OCI-LY3 (cell line): ENCODE results near the gene ZFAND3.

ENCODE experiments used
- H2AFZ ChIP-seq: fragments of 200-600, 300-600 bp; shearing (Covaris generic); 2 replicates; pipeline ENCODE4 v1.6.0; 2014; ENCODE audit warnings: antibody characterized with exemption, low read depth, low read length
- H3K27ac ChIP-seq: fragments of 200-600, 300-600 bp; sonication (generic); 2 replicates; pipeline ENCODE4 v1.5.1; 2014; ENCODE audit warnings: mild to moderate bottlenecking, low read length, moderate library complexity, mixed read lengths
- H3K27me3 ChIP-seq: fragments of 200-600, 300-600 bp; sonication (generic); 2 replicates; pipeline ENCODE4 v1.6.1; 2014; ENCODE audit warnings: low read depth, low read length, mixed read lengths
- H3K36me3 ChIP-seq: fragments of 200-600, 300-600 bp; sonication (generic); replicated peaks from 2 replicates; pipeline ENCODE3; 2014; ENCODE audit warnings: low read depth, low read length, mixed read lengths
- H3K4me1 ChIP-seq: fragments of 300-600, 200-600 bp; sonication (generic); 2 replicates; pipeline ENCODE4 v1.6.1; 2014; ENCODE audit warnings: low read length, mixed read lengths
- H3K4me2 ChIP-seq: fragments of 200-600, 300-600 bp; sonication (generic); 2 replicates; pipeline ENCODE4 v1.6.1; 2014; ENCODE audit warnings: low read length, mixed read lengths
- H3K4me3 ChIP-seq: fragments of 300-600, 200-600 bp; sonication (generic); 2 replicates; pipeline ENCODE4 v1.5.1; 2014; ENCODE audit warnings: antibody characterized with exemption, mild to moderate bottlenecking, low read length, moderate library complexity
- H3K79me2 ChIP-seq: fragments of 300-600, 200-600 bp; shearing (Covaris generic); 2 replicates; pipeline ENCODE4 v1.6.1; 2014; ENCODE audit warnings: mild to moderate bottlenecking, low read length, mixed read lengths
- H3K9ac ChIP-seq: fragments of 300-600, 200-600 bp; shearing (Covaris generic); 2 replicates; pipeline ENCODE4 v1.6.0; 2014; ENCODE audit warnings: mild to moderate bottlenecking, low read length, moderate library complexity
- H3K9me3 ChIP-seq: fragments of 200-600, 300-600 bp; shearing (Covaris generic); 2 replicates; pipeline ENCODE4 v1.6.1; 2014; ENCODE audit warnings: low read length, mixed read lengths; ENCODE audit not compliant: insufficient read depth
- H4K20me1 ChIP-seq: fragments of 200-600, 300-600 bp; sonication (generic); 2 replicates; pipeline ENCODE4 v1.6.1; 2016; ENCODE audit warnings: low read length, mixed read lengths; ENCODE audit not compliant: insufficient read depth
- CTCF ChIP-seq: fragments of 200-600, 300-600 bp; sonication (generic); IDR thresholded peaks from 2 replicates; pipeline ENCODE4 v1.5.1; 2014; ENCODE audit warnings: antibody characterized with exemption, low read length, low read depth
- EZH2phosphoT487 ChIP-seq: fragments of 200-600 bp; shearing (Covaris generic); IDR thresholded peaks from 2 replicates; pipeline ENCODE4 v1.6.1; 2018; ENCODE audit warnings: antibody characterized with exemption, mixed run types, low read depth

The ZFAND3 gene

GRCh38 chr6:38136547-38136946 lies 317.0 kb downstream of the ZFAND3 start:
- H2AFZ ChIP-seq = no peak overlapping the region
- no peak for TF ChIP-seq CTCF
- no peak for TF ChIP-seq EZH2phosphoT487
- H3K27ac ChIP-seq = no peak overlapping the region
- peaks cover 5% of the 10 kb centered on the region for H3K36me3 ChIP-seq
- peaks cover 25% of the 10 kb centered on the region for H3K4me1 ChIP-seq
- peaks cover 7% of the 10 kb centered on the region; the same call in 1 of the 2 replicates for H4K20me1 ChIP-seq
- no peaks in the 10 kb centered on the region for H3K27me3 ChIP-seq
- no peaks in the 10 kb centered on the region for H3K9me3 ChIP-seq
- H3K4me2 ChIP-seq = no peak overlapping the region
- H3K4me3 ChIP-seq = no peak overlapping the region
- peaks cover 8% of the 10 kb centered on the region; the same call in 1 of the 2 replicates for H3K79me2 ChIP-seq
- no peak overlapping the region for H3K9ac ChIP-seq

DNA sequence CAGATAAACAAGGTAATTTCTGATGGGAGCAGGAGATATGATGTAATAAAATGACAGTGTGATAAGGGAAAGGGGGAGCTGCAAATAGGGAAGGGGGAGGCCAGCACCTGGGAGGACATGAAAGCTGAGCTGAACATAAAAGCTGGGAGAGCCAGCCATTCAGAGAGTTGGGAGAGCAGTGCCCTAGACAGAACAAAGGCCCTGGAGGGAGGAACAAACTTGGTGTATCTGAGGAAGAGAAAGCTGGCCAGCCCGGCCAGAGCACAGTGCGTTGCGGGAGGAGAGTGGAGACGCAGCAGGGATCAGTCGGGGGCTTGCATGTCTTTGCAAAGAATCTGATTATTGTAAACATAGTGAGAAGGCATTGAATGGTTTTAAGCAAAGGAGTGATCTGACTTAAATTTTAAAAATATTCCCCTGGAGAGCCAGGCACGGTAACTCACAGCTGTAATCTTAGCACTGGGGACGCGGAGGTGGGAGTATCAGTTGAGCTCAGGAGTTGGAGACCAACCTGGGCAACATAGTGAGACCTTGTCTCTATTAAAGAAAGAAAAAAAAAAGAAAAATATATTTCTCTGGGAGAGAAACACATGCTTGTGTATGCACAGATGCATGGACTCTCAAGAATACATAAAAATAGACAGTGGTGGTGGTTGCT lies 318.2 kb downstream of the ZFAND3 start:
- Histone ChIP-seq H3K36me3 (peaks cover 5% of the 10 kb centered on the region), H3K4me2 (no peak overlapping the region), H3K9me3 (no peaks in the 10 kb centered on the region), H3K79me2 (peaks cover 3% of the 10 kb centered on the region; the same call in 1 of the 2 replicates), H4K20me1 (peaks cover 7% of the 10 kb centered on the region; the same call in 1 of the 2 replicates), H3K4me3 (no peak overlapping the region), H3K4me1 (peaks cover 32% of the 10 kb centered on the region), H3K27me3 (no peaks in the 10 kb centered on the region), H2AFZ (no peak overlapping the region), H3K27ac (no peak overlapping the region), H3K9ac (no peak overlapping the region)
- no peak for TF ChIP-seq EZH2phosphoT487
- TF ChIP-seq CTCF = no peak

DNA sequence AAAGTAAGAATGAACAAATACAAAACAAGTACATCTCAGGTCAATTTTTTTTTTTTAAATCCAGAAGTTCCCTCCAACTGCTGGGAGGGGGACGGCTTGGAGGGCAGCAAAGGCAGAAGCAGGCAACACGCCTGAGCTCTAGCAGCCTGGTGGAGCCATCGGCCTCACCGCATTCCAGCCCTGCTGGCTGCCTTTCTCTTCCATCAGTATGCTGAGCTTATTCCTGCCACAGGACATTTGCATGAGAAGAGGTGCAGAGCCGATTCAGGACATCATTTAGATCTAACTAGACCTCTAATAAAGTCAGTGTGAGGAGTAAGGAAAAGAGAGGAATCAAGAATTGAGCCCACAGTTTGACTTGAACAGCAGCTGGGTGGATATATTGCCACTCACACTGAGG lies 318.8 kb downstream of the ZFAND3 start:
- H3K27ac ChIP-seq = no peak overlapping the region
- H3K4me3 ChIP-seq = no peak overlapping the region
- no peak overlapping the region for H3K9ac ChIP-seq

More for the DNA sequence above, 318.8 kb downstream of the ZFAND3 start:
- no peak for TF ChIP-seq CTCF
- no peak for TF ChIP-seq EZH2phosphoT487
- Histone ChIP-seq H3K4me2 (no peak overlapping the region), H3K4me1 (peaks cover 39% of the 10 kb centered on the region), H3K9me3 (no peaks in the 10 kb centered on the region), H2AFZ (no peak overlapping the region), H3K27me3 (no peaks in the 10 kb centered on the region), H4K20me1 (peaks cover 7% of the 10 kb centered on the region; the same call in 1 of the 2 replicates), H3K79me2 (peaks cover 3% of the 10 kb centered on the region; the same call in 1 of the 2 replicates), H3K36me3 (peaks cover 5% of the 10 kb centered on the region)
